ENCODE data around the gene C1orf56.
A peak's percentile ranks its signal among the peaks of the same experiment; 100 is the strongest.

Gene C1orf56

DNA sequence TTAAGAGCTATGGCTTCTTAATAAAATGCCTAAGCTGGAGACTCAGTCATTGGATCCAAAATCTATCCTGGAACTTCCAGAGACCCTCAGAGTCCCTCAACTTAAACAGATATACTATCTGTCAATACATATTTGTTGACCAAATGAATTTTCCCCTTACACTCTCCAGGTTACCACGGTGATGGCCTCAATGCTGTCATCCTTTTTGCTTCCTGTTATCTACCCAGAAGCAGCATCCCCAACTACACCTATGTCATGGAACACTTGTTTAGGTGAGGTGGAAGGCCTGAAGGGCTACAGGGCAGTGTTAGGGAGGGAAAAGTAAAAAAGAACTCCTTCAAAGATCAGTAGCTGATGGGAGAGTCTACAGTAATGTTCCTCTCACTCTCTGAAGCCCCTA lies 4.4 kb upstream of the C1orf56 start:
- TF ChIP-seq, protein P1, sequence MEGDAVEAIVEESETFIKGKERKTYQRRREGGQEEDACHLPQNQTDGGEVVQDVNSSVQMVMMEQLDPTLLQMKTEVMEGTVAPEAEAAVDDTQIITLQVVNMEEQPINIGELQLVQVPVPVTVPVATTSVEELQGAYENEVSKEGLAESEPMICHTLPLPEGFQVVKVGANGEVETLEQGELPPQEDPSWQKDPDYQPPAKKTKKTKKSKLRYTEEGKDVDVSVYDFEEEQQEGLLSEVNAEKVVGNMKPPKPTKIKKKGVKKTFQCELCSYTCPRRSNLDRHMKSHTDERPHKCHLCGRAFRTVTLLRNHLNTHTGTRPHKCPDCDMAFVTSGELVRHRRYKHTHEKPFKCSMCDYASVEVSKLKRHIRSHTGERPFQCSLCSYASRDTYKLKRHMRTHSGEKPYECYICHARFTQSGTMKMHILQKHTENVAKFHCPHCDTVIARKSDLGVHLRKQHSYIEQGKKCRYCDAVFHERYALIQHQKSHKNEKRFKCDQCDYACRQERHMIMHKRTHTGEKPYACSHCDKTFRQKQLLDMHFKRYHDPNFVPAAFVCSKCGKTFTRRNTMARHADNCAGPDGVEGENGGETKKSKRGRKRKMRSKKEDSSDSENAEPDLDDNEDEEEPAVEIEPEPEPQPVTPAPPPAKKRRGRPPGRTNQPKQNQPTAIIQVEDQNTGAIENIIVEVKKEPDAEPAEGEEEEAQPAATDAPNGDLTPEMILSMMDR (IDR thresholded peaks at IDR 0.05) = no peak
- no peak overlapping the region for H3K4me3 ChIP-seq
- H3K27ac ChIP-seq = no peak overlapping the region
- DNase-seq (ENCODE audit: low spot score) = no peak

DNA sequence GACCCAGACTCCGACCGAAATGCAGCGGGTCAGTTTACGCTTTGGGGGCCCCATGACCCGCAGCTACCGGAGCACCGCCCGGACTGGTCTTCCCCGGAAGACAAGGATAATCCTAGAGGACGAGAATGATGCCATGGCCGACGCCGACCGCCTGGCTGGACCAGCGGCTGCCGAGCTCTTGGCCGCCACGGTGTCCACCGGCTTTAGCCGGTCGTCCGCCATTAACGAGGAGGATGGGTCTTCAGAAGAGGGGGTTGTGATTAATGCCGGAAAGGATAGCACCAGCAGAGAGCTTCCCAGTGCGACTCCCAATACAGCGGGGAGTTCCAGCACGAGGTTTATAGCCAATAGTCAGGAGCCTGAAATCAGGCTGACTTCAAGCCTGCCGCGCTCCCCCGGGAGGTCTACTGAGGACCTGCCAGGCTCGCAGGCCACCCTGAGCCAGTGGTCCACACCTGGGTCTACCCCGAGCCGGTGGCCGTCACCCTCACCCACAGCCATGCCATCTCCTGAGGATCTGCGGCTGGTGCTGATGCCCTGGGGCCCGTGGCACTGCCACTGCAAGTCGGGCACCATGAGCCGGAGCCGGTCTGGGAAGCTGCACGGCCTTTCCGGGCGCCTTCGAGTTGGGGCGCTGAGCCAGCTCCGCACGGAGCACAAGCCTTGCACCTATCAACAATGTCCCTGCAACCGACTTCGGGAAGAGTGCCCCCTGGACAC lies 534 bp downstream of the C1orf56 start:
- TF ChIP-seq, protein P1 (IDR thresholded peaks at IDR 0.05) = no peak

DNA sequence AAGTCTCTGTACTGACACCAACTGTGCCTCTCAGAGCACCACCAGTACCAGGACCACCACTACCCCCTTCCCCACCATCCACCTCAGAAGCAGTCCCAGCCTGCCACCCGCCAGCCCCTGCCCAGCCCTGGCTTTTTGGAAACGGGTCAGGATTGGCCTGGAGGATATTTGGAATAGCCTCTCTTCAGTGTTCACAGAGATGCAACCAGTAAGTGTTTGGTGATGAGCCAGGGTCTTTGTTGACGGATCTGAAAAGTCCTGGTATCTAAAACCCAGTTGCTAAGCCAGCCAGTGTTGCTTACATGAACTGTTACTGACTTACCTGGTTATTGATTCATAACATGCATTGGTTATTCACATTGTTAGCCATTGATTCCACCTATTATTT lies 1.1 kb downstream of the C1orf56 start:
- TF ChIP-seq, protein P1 (IDR thresholded peaks at IDR 0.05) = no peak
- DNase-seq (ENCODE audit: low spot score) = no peak
- peak overlapping the region; percentile 93 for H3K27ac ChIP-seq
- H3K4me3 ChIP-seq = peak overlapping the region; percentile 84

More for the DNA sequence above, 534 bp downstream of the C1orf56 start:
- H3K27ac ChIP-seq = peak overlapping the region; percentile 93
- DNase-seq (ENCODE audit: low spot score) = peak; percentile 90
- H3K4me3 ChIP-seq = peak overlapping the region; percentile 84

DNA sequence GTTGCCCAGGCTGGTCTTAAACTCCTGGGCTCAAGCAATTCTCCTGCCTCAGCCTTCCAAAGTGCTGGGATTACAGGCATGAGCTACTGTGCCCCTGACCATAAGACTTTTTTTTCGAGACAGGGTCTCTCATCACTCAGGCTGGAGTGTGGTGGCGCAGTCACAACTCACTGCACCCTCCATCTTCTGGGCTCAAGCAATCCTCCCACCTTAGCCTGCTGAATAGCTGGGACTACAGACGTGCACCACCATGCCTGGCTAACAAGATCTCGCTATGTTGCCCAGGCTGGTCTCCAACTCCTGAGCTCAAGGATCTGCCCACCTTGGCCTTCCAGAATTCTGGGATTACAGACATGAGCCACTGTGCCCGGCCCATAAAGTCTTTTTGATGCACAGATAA lies 1.9 kb downstream of the C1orf56 start:
- peak overlapping the region in 1 of 2 donors; percentile 47 for H3K27ac ChIP-seq
- TF ChIP-seq, protein P1 (IDR thresholded peaks at IDR 0.05) = no peak
- H3K4me3 ChIP-seq = peak overlapping the region; percentile 22
- no peak for DNase-seq (ENCODE audit: low spot score)

DNA sequence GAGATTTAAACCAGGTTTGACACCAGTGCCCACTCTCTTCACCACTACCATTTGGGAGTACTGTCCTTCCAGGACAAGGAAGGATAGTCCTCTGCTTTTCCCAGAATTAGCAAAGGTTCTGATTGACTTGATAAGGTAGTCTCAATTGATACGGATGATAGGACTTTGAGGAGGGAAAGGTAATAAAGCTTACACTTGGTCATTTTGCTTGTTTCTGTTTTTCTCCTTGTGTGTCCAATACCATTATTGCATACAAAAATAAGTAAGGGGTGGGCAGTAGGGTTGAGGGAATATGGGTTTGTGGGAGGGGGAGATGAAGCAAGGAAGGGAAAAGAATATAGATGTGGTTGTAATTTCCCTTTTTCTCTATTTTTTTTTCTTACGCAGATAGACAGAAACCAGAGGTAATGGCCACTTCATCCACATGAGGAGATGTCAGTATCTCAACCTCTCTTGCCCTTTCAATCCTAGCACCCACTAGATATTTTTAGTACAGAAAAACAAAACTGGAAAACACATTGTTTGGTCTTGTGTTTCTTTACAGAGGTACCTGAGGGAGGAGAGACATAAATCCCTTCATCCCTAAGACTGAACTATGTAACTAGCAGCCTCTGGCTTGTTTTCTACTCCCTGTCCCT lies 2.6 kb downstream of the C1orf56 start:
- TF ChIP-seq, protein P1 (IDR thresholded peaks at IDR 0.05) = no peak
- Histone ChIP-seq H3K27ac (no peak overlapping the region), H3K4me3 (no peak overlapping the region)
- DNase-seq (ENCODE audit: low spot score) = no peak

DNA sequence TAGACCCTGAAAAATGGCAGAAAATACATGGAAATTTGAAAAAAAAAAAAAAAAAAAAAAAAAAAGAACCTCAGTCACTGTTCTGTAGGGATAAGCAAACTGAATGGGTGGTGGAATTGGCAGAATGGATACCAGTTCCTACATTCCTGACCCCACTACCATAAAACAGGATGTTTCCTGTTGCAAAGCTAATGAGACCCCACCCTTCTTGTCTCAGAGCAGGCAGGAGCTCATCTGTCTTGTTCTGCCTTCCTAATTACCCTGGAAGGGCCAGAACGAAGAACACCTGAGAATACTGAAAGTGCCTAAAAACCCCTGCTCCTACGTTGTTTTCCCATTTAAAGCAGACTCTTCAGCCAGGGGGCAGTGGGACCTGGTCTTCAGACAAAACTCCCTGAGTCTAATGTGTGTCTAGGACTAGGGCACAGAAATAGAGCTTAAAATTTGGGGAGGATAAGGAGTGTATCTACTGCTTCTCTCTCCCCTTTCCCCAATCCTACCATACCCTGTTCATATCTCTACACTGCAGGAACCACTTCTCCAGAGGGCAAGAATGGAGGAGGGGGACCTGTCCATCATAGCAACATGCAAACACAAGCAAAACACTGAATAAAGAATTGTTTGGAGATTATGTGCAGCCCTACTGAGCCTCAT lies 3.9 kb downstream of the C1orf56 start:
- Histone ChIP-seq H3K27ac (no peak overlapping the region), H3K4me3 (no peak overlapping the region)
- DNase-seq (ENCODE audit: low spot score) = no peak
- TF ChIP-seq, protein P1 (IDR thresholded peaks at IDR 0.05) = no peak
